GM12891 (cell line): ENCODE data around the gene CHD3.

Experiments used
- PAX5 ChIP-seq: IDR thresholded peaks from 2 replicates; pipeline ENCODE4 v1.6.1; 2011; ENCODE audit warnings: low read length, moderate library complexity, mild to moderate bottlenecking; ENCODE audit not compliant: insufficient read depth, severe bottlenecking
- POLR2A ChIP-seq: IDR thresholded peaks from 2 replicates; pipeline ENCODE4 v1.6.1; 2011; ENCODE audit warnings: low read depth, low read length, control low read depth
- POLR2AphosphoS5 ChIP-seq: IDR thresholded peaks from 2 replicates; pipeline ENCODE4 v1.6.1; 2011; ENCODE audit warnings: low read depth, low read length, control low read depth
- POU2F2 ChIP-seq: IDR thresholded peaks from 2 replicates; pipeline ENCODE4 v1.6.1; 2011; ENCODE audit warnings: low read depth, mild to moderate bottlenecking, control low read depth, low read length, moderate library complexity
- SPI1 ChIP-seq: IDR thresholded peaks from 2 replicates; pipeline ENCODE4 v1.6.1; 2011; ENCODE audit warnings: low read depth, low read length, control low read depth
- TAF1 ChIP-seq: IDR thresholded peaks from 2 replicates; pipeline ENCODE4 v1.6.1; 2011; ENCODE audit warnings: low read depth, low read length, control low read depth

- no peak for TF ChIP-seq POLR2A
- TF ChIP-seq POLR2AphosphoS5, result no peak
- no peak for TF ChIP-seq TAF1
- TF ChIP-seq SPI1, result no peak
- TF ChIP-seq POU2F2, result no peak
- TF ChIP-seq PAX5, result no peak
Observed at GRCh38 chr17:7935859-7936258, 47.3 kb downstream of the CHD3 start.
